Measurements from ENCODE around the gene ATF7IP2. TPM values are rescaled to one million over a fixed set of nuclear protein-coding genes. Genes with fewer than 3 reads are reported as not detected.
"Not testable (repeated sequence)": the region's sequence is repeated elsewhere in the genome, so short reads cannot be mapped to it uniquely, and the experiment has no call there.

ATF7IP2 gene
- total RNA-seq, 1 donor from 2014 or later = 14.3 TPM

DNA sequence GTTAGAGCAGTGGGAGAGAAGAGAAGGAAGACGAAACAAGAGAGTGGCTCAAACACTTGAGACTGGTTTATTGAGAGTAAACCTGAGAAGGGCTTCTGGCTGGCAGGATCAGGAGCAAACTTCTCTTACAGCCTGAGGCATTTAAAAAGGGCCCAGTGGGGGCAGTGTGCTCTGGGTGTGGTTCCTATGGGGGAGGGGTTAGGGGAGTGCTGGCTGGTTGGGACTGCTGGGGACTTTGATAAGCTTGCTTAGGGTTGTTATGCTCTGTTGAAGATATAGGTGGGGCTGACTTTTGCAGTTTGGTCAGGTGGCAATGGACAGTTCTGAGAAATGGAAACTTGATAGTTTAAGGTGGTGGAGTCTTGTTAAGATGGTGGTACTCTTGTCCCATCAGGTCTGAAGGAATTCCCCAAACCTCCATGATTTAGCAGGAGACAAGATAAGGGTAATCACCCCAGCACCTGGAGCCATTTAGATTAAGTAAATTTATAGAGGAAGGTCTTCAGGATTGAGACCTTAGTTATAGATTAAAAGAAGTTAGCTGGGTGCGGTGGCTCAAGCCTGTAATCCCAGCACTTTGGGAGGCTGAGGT is 115.3 kb downstream of the ATF7IP2 start:
- no peak for DNase-seq (ENCODE audit: low spot score in 2 of 2)
- no peak for FAIRE-seq

- DNase-seq (ENCODE audit: low spot score in 2 of 2) (no peak), FAIRE-seq (no peak)
Measured at GRCh38 chr16:10502776-10503175, 116.9 kb downstream of the ATF7IP2 start.

- DNase-seq (ENCODE audit: low spot score in 2 of 2) (no peak), FAIRE-seq (no peak)
Measured at GRCh38 chr16:10504404-10504885, 118.6 kb downstream of the ATF7IP2 start.

- DNase-seq (ENCODE audit: low spot score in 2 of 2); FAIRE-seq: not testable (repeated sequence)
Measured at GRCh38 chr16:10505286-10505685, 119.4 kb downstream of the ATF7IP2 start.

- peak; percentile 49 for FAIRE-seq
- peak; percentile 52 to 70 for DNase-seq (ENCODE audit: low spot score in 2 of 2)
Measured at GRCh38 chr16:10509534-10510025, 123.7 kb downstream of the ATF7IP2 start.

- DNase-seq (ENCODE audit: low spot score in 2 of 2) (no peak), FAIRE-seq (no peak)
Measured at GRCh38 chr16:10510279-10510678, 124.4 kb downstream of the ATF7IP2 start.

- DNase-seq (ENCODE audit: low spot score in 2 of 2) (no peak), FAIRE-seq (no peak)
Measured at GRCh38 chr16:10511829-10512228, 126.0 kb downstream of the ATF7IP2 start.

DNA sequence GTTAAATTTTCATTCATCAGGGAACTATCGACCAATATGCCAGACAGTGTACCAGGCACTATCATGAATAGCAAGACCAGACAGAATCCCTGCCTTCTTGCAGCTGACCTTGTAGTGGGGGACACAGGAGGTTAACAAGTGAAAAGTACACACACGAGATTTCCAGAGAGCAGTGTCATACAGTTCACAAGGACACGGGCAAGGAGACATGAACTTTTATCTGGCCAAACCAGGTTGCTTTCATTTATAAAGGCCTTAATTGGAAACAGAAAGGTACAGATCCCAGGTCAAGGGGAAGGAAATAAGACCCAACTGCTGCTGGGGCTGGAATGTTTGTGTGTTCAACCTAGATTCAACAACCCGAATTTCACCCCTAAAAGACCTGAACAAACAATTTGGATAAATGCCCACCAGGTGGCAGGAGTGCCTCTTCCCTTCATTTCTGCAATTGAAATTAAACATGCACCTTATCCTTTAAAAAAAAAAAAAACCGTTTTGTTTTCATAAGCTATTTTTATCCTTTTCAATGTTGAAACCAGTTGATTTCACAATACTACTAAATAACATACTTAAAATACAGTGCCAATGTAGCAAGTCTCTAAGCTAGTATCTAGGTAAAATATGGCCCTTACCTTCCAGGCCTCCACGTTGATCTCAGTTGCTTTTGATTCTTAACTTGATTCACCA is 128.7 kb downstream of the ATF7IP2 start:
- FAIRE-seq = no peak
- DNase-seq (ENCODE audit: low spot score in 2 of 2) = peak; percentile 22 to 45

DNA sequence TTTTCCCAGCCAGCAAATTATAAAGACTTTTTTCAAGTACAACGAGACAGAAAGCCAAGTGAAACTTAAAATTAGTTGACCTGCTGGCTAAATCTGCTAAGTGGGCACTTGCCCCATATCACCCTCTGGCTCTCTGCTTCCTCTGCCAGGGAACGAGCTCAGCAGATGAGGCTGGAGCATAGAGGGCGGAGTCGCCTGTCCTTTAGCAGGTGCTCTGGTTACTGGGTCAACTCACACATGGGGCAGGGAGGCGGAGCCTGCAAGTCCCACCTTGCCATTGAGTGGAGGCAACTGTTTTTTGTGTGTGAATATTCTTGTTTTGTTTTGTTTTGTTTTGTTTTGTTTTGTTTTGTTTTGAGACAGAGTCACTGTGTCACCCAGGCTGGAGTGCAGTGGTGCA is 132.0 kb downstream of the ATF7IP2 start:
- DNase-seq (ENCODE audit: low spot score in 2 of 2) = no peak
- no peak for FAIRE-seq

DNA sequence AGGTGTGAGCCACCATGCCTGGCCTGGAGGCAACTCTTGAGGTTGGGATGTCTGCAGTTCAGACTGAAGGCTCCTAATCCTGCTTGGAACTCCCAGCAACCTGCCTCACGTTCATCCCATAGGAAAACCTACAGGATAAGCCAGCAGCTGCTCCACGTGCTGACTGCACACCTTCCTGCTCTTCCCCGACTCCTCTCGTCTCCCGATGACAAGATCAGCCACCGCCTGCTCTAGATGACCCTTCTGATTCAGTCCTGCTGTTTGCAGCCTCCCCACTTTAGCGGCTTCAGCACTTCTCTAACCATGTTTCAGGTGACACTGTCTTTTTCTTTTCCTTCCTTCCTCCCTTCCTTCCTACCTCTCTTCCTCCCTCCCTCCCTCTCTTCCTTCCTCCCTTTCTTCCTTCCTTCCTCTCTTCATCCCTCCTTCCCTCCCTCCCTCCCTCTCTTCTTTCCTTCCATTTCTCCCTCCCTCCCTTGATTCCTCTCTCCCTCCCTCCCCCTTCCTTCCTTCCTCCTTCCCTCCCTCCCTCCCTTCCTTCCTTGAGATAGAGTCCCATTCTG is 132.7 kb downstream of the ATF7IP2 start:
- DNase-seq (ENCODE audit: low spot score in 2 of 2) (no peak), FAIRE-seq (no peak)

- DNase-seq (ENCODE audit: low spot score in 2 of 2) (no peak), FAIRE-seq (no peak)
Measured at GRCh38 chr16:10519297-10519696, 133.4 kb downstream of the ATF7IP2 start.

DNA sequence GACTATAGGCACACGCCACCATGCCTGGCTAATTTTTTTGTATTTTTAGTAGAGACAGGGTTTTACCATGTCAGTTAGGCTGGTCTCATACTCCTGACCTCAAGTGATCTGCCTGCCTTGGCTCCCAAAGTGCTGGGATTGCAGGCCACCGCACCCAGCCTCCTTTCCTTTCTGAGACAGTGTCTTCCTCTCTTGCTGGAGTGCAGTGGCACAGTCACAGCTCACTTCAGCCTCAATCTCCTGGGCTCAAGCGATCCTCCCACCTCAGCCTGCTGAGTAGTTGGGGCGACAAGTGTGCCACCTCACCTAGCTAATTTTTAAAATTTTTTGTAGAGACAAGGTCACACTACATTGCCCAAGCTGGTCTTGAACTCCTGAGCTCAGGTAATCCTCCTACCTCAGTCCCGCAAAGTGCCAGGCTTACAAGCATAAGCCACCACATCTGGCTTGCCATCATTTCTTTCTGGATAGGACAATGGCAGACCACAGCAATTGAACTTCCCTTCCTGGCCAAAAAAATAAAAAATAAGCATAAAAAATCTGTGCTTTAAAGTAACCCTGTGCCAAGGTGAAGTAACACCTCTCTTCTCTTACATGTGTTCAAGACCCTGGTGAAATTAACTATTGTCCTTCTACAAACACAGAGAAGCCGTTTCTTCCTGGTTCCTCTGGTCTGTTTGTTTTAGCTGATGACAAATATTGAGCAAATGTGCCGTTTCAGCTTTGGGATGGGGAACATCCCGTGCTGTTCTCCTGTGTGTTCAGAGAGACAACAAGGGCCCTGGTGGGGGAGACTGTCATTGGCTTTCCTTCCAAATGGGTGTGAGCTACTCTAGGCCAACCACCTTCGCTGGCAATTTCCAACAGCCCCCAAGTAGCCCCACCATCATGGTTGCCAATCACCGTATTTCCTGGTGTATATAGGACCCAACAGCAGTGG is 134.3 kb downstream of the ATF7IP2 start:
- no peak for FAIRE-seq
- no peak for DNase-seq (ENCODE audit: low spot score in 2 of 2)

DNA sequence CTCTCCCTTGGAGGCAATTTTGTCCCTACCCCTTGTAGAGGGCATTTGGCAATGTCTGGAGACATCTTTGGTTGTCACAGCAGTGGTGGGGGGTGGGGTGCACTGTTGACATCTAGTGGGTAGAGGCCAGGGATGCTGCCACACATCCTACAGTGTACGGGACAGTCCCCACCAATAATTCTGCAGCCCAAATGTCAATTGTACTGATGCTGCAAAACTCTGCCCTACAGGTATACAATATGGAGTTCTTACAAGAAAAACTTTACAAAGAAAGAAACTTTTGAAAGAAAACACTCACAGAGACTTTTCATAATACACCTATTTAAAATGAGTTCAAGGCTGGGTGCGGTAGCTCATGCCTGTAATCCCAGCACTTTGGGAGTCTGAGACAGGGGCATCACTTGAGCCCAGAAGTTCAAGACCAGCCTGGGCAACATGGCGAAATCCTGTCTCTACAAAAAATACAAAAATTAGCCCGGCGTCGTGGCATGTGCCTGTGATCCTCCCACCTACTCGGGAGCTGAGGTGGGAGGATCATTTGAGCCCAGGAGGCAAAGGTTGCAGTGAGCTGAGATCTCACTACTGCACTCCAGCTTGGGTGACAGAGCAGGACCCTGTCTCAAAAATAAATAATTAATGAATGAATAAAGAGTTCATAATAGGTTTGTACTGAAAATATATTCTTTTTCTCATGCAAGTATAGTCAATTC is 135.2 kb downstream of the ATF7IP2 start:
- DNase-seq (ENCODE audit: low spot score in 2 of 2) (no peak), FAIRE-seq (no peak)

DNA sequence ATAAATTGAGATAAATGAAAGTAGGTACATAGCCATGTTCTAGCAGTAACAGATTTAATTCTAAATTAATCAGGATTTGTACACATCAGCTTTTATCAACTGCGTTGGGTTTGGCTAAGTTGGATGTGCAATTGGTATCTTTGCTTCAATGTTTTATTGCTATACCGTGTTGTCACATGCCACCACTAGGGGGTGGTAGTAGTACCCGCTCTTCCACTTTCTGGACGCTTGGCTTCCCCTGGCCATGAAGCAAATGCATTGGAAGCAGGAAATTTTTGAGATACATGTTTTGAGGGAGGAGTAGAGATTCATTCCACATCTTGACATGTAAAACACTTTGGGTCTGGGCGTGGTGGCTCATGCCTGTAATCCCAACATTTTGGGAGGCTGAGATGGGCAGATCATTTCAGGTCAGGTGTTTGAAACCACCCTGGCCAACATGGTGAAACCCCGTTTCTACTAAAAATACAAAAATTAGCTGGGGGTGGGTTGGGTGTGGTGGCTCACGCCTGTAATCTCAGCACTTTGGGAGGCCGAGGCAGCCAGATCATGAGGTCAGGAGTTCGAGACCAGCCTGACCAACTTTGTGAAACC is 135.9 kb downstream of the ATF7IP2 start:
- no peak for FAIRE-seq
- DNase-seq (ENCODE audit: low spot score in 2 of 2) = peak; percentile 53 to 68

DNA sequence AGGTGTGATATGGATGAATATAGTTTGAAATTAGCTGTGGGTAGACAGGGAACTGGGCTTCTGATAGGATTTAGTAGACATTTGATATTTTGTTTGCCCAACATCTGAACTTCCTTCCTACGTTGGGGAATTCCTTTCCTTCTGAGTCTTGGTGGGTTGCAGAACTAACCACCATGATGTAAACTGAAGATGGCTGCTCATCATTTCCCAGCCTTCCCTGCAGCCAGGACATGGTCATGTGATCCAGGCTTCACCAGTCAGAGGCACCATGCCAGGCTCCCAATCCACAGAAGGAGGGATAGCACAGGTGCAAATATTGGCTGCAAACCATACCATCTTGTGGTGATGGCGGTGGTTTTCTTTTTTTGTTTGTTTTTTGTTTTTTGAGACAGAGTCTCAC is 137.1 kb downstream of the ATF7IP2 start:
- DNase-seq (ENCODE audit: low spot score in 2 of 2) (no peak), FAIRE-seq (no peak)

DNA sequence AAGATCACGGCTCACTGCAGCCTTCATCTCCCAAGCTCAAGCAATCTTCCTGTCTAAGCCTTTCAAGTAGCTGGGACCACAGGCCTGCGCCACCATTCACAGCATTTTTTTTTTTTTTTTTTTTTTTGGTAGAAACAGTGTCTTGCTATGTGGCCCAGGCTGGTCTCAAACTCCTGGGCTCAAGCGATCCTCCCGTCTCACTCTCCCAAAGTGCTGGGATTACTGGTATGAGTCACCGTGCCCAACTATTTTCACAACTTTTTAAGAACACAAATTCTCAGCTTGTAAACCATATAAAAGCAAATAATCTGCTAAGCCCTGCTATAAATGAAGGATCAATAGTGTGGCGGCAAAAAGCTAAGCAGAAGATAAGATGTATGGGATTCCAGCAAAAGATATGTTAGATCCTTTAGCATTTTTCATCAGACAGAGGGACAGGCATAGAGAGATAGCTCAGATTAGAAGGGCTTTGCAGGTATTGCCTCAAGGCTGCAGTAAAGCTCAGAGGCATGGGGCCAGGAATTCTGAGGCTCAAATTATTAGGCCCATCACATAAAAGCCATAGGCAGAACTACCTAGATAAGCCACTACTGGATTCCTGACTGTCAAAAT is 139.5 kb downstream of the ATF7IP2 start:
- FAIRE-seq (no peak), DNase-seq (ENCODE audit: low spot score in 2 of 2) (no peak)

DNA sequence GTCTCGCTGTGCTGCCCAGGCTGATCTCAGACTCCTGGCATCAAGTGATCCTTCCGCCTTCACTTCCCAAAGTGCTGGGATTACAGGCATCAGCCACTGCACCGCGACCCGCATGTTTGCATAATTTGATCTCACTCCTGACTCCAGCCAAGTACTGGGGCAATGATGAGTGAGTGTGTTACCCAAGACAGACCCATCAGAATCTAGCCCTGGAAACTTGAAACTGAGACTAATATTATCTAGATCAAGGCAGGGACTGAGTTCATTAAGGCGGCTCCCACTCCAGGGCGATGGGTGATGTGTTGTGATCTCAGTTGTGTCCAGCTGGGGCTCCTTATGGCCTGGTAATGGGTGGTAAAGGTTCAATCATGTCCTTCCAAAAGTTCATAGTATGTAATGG is 141.1 kb downstream of the ATF7IP2 start:
- DNase-seq (ENCODE audit: low spot score in 2 of 2) (no peak), FAIRE-seq (no peak)

DNA sequence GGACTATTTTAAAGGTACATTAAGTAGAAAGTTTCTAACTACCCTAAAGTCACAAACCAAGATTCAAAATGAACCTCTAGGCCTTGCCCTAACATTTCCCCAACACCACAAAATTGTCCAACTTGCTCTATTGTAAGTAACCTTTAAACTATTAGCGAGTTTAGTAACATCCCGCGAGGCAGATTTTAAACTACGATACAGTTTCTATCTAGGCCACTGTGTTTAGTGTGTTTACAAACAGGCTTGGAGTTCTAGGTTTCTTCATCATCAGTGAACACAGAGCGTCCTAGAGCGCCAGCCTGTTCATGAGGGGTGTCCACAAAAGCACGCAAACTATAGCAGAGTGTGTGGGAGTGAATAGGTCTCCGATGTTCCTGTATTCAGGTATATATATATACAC is 142.8 kb downstream of the ATF7IP2 start:
- DNase-seq (ENCODE audit: low spot score in 2 of 2) (no peak), FAIRE-seq (no peak)

Data from frontal cortex (tissue), 4 donors.